Measurements from ENCODE around the gene TENM4.

DNA sequence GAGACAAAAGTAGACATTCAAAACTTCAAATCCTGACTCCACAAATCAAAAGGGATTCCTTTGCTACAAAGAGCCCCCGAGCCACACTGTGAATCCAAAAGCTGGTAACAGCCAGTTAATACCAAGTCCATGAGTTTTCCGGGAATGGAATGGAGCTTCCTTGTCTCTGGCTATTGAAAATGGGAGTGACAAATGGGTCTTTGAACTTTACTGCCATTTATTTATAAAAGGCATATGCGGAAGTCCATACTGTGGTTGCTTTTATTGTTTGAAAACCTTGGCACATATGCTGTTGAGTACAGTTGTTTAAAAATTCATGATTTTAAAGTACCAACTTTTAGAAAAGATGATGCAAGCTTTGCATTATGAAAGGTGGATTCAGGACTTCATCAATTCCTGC is 659.9 kb downstream of the TENM4 start:
- TF ChIP-seq CTCF (IDR thresholded peaks at IDR 0.05): no peak
- no peak for TF ChIP-seq POLR2A (IDR thresholded peaks at IDR 0.05)
